ENCODE data around the gene SLC35B1. TPM values are rescaled to one million over a fixed set of nuclear protein-coding genes. Genes with fewer than 3 reads are reported as not detected.

Gene SLC35B1
- polyA plus RNA-seq, 1 of the 3 experiments (the other 2 are of a cell fraction): 89.8 TPM

DNA sequence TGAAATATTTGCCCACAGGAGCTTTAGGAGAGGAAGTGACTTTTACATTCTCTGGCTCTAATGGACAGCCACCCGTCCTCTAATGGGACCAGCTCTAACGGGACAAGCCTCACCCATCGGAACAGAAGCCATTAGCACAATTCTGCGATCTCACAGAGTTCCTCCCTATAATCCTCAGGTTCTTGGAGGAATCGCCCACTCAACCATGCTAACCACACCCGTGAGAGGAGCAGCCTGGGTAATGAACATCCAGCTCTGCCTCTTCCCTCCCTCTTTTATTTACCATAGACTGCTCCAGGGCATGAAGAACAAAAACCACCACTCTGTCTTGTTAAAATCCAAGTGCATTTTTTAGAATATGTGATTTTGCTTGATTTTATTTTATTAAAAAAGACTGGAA lies 6.8 kb downstream of the SLC35B1 start:
- peaks cover 44 to 46% of the 10 kb centered on the region in 2 experiments for H3K36me3 ChIP-seq (replicated peaks in 1 of 2; ENCODE audit: control insufficient read depth in 1 of 2, insufficient read depth in 2 of 2, low read length in 1 of 2)
- H3K79me2 ChIP-seq (ENCODE audit: insufficient read depth): peaks cover 7% of the 10 kb centered on the region; the same call in 1 of the 2 replicates
- ChIA-PET POLR2A (interaction anchor here (0.8 kb wide), 2 partner anchors 125 to 130 kb away, joined by 4 read pairs; partner anchors contain the start of gene NXPH3), CTCF (interaction anchor here (2.6 to 50.8 kb wide), 3 partner anchors 126 to 265 kb away, joined by 6 to 2107 read pairs (median 15); partner anchors contain the start of genes NGFR and NXPH3)
- TF ChIP-seq FOSL2 (IDR thresholded peaks at IDR 0.05; ENCODE audit: borderline replicate concordance, low read depth): no peak
- TF ChIP-seq, protein P1, sequence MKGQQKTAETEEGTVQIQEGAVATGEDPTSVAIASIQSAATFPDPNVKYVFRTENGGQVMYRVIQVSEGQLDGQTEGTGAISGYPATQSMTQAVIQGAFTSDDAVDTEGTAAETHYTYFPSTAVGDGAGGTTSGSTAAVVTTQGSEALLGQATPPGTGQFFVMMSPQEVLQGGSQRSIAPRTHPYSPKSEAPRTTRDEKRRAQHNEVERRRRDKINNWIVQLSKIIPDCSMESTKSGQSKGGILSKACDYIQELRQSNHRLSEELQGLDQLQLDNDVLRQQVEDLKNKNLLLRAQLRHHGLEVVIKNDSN (IDR thresholded peaks at IDR 0.05; ENCODE audit: borderline replicate concordance, low read depth): no peak
- TF ChIP-seq GABPA (IDR thresholded peaks at IDR 0.05; ENCODE audit: low read depth): no peak
- TF ChIP-seq CTCF (IDR thresholded peaks at IDR 0.05): no peak
- TF ChIP-seq RAD21 (IDR thresholded peaks at IDR 0.05; ENCODE audit: low read length): no peak
- TF ChIP-seq YY1 (IDR thresholded peaks at IDR 0.05; ENCODE audit: low read depth): no peak
- no peak for TF ChIP-seq NFIC (IDR thresholded peaks at IDR 0.05; ENCODE audit: borderline replicate concordance)
- no peak for TF ChIP-seq TCF12 (IDR thresholded peaks at IDR 0.05)
- TF ChIP-seq SIN3A (IDR thresholded peaks at IDR 0.05; ENCODE audit: borderline replicate concordance, low read depth, low read length): no peak
- TF ChIP-seq GATA2 (CRISPR knock-in tag; IDR thresholded peaks at IDR 0.05): no peak
- no peak for TF ChIP-seq REST (IDR thresholded peaks at IDR 0.05; ENCODE audit: low read depth, low read length)
- TF ChIP-seq TEAD4 (IDR thresholded peaks at IDR 0.05; ENCODE audit: borderline replicate concordance, insufficient read depth): no peak
- no peak for TF ChIP-seq RFX5 (IDR thresholded peaks at IDR 0.05; ENCODE audit: low read length)
- no peak for TF ChIP-seq RCOR1 (IDR thresholded peaks at IDR 0.05; ENCODE audit: low read length)
- no peak for TF ChIP-seq TAF1 (IDR thresholded peaks at IDR 0.05; ENCODE audit: borderline replicate concordance, low read depth, low read length)
- no peak for TF ChIP-seq EZH2phosphoT487 (IDR thresholded peaks at IDR 0.05; ENCODE audit: borderline replicate concordance, low read depth)
- TF ChIP-seq, protein P2, sequence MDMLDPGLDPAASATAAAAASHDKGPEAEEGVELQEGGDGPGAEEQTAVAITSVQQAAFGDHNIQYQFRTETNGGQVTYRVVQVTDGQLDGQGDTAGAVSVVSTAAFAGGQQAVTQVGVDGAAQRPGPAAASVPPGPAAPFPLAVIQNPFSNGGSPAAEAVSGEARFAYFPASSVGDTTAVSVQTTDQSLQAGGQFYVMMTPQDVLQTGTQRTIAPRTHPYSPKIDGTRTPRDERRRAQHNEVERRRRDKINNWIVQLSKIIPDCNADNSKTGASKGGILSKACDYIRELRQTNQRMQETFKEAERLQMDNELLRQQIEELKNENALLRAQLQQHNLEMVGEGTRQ (IDR thresholded peaks at IDR 0.05; ENCODE audit: borderline replicate concordance, low read depth, low read length): no peak
- no peak for TF ChIP-seq SMC3 (IDR thresholded peaks at IDR 0.05; ENCODE audit: low read depth, low read length)
- H3K27ac ChIP-seq (ENCODE audit: low read depth in 2 of 2, low read length in 1 of 2): no peak overlapping the region
- no peaks in the 10 kb centered on the region for H3K9me2 ChIP-seq
- H3K4me2 ChIP-seq: no peak overlapping the region
- peaks cover 3% of the 10 kb centered on the region for H3F3A ChIP-seq (replicated peaks; ENCODE audit: insufficient read depth)
- no peaks in the 10 kb centered on the region for H3K27me3 ChIP-seq (ENCODE audit: insufficient read depth)
- H3K9me3 ChIP-seq: no peaks in the 10 kb centered on the region
- DNase-seq: no peak
- H4K20me1 ChIP-seq (ENCODE audit: insufficient read depth): no peaks in the 10 kb centered on the region
- no peak overlapping the region for H3K9ac ChIP-seq
- H2AFZ ChIP-seq (ENCODE audit: low read depth): no peak overlapping the region
- 94% methylated on average over 6 of the region's 6 CpGs for WGBS (ENCODE audit: low lambda C conversion rate)
- no peak overlapping the region for H3K4me3 ChIP-seq (ENCODE audit: low read depth in 2 of 2, low read length in 1 of 2)
- no peaks in the 10 kb centered on the region for H3K4me1 ChIP-seq (ENCODE audit: control insufficient read depth in 1 of 2, insufficient read depth in 2 of 2, low read depth in 1 of 2, low read length in 1 of 2)
